ENCODE measurements around the gene TBC1D10A.

DNA sequence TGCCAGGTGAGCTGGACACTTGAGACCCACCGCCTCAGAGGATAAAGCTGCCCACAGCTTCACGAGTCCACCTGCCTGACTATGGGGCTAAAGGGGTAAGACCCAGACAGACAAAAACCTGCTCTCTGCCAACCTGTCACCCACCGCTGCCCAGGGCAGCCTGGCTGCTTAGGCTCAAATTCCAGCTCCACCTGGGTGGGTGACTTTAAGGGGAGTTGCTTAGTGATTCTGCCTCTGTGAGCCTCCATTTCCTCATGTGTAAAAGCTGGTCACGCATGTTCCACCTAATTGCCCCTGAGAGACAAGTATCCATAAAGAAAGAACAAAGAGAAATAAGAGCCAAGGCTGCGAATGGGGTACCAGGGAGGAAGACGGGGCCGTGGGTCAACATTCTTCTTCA, 33.7 kb downstream of the TBC1D10A start:
- TF ChIP-seq, protein P1, sequence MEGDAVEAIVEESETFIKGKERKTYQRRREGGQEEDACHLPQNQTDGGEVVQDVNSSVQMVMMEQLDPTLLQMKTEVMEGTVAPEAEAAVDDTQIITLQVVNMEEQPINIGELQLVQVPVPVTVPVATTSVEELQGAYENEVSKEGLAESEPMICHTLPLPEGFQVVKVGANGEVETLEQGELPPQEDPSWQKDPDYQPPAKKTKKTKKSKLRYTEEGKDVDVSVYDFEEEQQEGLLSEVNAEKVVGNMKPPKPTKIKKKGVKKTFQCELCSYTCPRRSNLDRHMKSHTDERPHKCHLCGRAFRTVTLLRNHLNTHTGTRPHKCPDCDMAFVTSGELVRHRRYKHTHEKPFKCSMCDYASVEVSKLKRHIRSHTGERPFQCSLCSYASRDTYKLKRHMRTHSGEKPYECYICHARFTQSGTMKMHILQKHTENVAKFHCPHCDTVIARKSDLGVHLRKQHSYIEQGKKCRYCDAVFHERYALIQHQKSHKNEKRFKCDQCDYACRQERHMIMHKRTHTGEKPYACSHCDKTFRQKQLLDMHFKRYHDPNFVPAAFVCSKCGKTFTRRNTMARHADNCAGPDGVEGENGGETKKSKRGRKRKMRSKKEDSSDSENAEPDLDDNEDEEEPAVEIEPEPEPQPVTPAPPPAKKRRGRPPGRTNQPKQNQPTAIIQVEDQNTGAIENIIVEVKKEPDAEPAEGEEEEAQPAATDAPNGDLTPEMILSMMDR (conservative IDR thresholded peaks at IDR 0.05; ENCODE audit: low read length): no peak
- TF ChIP-seq EZH2phosphoT487 (IDR thresholded peaks at IDR 0.05; ENCODE audit: borderline replicate concordance): no peak
